Dermis blood vessel endothelial cell (primary cell): ENCODE results near the gene PRELP. TPM values are rescaled to one million over a fixed set of nuclear protein-coding genes. Genes with fewer than 3 reads are reported as not detected.
"Not testable (repeated sequence)": the region's sequence is repeated elsewhere in the genome, so short reads cannot be mapped to it uniquely, and the experiment has no call there.

Experiments used
- DNase-seq: peaks from one replicate; pipeline ENCODE4 v3.0.0; 2010
- total RNA-seq: library from RNA; depleted of rRNA; stranded (reverse); fragments of >200 nt; gene quantifications from 2 replicates; pipeline ENCODE4 v1.2.3, GENCODE V29; 2014

Gene PRELP
- total RNA-seq, 1 donor from 2014 or later, result not detected

GRCh38 chr1:203509135-203509534 lies 33.5 kb downstream of the PRELP start:
- no peak for DNase-seq

- peak; percentile 91 for DNase-seq
Measured at GRCh38 chr1:203511513-203511912, 35.9 kb downstream of the PRELP start.

- peak; percentile 61 for DNase-seq
Measured at GRCh38 chr1:203511930-203512329, 36.3 kb downstream of the PRELP start.

- no peak for DNase-seq
Measured at GRCh38 chr1:203512517-203512847, 36.9 kb downstream of the PRELP start.

GRCh38 chr1:203512848-203513584 lies 37.4 kb downstream of the PRELP start:
- peak; percentile 94 for DNase-seq

- DNase-seq, result no peak
Measured at GRCh38 chr1:203513585-203514031, 38.0 kb downstream of the PRELP start.

- DNase-seq, result no peak
Measured at GRCh38 chr1:203516184-203516583, 40.6 kb downstream of the PRELP start.

GRCh38 chr1:203516906-203517305 lies 41.3 kb downstream of the PRELP start:
- no peak for DNase-seq

- DNase-seq, result no peak
Measured at GRCh38 chr1:203517426-203518110, 42.0 kb downstream of the PRELP start.

GRCh38 chr1:203518139-203518538 lies 42.5 kb downstream of the PRELP start:
- not testable (repeated sequence) for DNase-seq

- no peak for DNase-seq
Measured at GRCh38 chr1:203518541-203518940, 42.9 kb downstream of the PRELP start.

GRCh38 chr1:203519053-203519840 lies 43.6 kb downstream of the PRELP start:
- no peak for DNase-seq

GRCh38 chr1:203519896-203520295 lies 44.3 kb downstream of the PRELP start:
- DNase-seq, result no peak

GRCh38 chr1:203520315-203520714 lies 44.7 kb downstream of the PRELP start:
- DNase-seq, result peak; percentile 21

GRCh38 chr1:203521074-203521794 lies 45.6 kb downstream of the PRELP start:
- DNase-seq, result no peak

- no peak for DNase-seq
Measured at GRCh38 chr1:203521812-203522211, 46.2 kb downstream of the PRELP start.

- no peak for DNase-seq
Measured at GRCh38 chr1:203522237-203522636, 46.6 kb downstream of the PRELP start.

GRCh38 chr1:203523667-203524066 lies 48.1 kb downstream of the PRELP start:
- DNase-seq, result no peak

- DNase-seq, result no peak
Measured at GRCh38 chr1:203524152-203524551, 48.5 kb downstream of the PRELP start.

GRCh38 chr1:203524824-203525223 lies 49.2 kb downstream of the PRELP start:
- DNase-seq, result no peak

GRCh38 chr1:203525685-203526084 lies 50.1 kb downstream of the PRELP start:
- no peak for DNase-seq

- DNase-seq, result no peak
Measured at GRCh38 chr1:203526130-203526529, 50.5 kb downstream of the PRELP start.

GRCh38 chr1:203526572-203526971 lies 51.0 kb downstream of the PRELP start:
- no peak for DNase-seq
